ENCODE data around the gene LASP1NB.

LASP1NB gene

GRCh38 chr17:38958756-38959155, 33.3 kb downstream of the LASP1NB start:
- Histone ChIP-seq H3K4me1 (ENCODE audit: control insufficient read depth in 1 of 2, low read depth in 2 of 2) (peaks cover 6 to 12% of the 10 kb centered on the region in 2 donors), H3K27me3 (replicated peaks; ENCODE audit: insufficient read depth) (no peaks in the 10 kb centered on the region), H3K36me3 (no peaks in the 10 kb centered on the region), H3K27ac (peak overlapping the region in 1 of 2 donors; percentile 65), H3K9me3 (no peaks in the 10 kb centered on the region), H3K4me3 (no peak overlapping the region)
- ATAC-seq (ENCODE audit: insufficient number of reproducible peaks, low FRiP score, low read depth) (no peak), DNase-seq (ENCODE audit: low spot score) (no peak)
- no peak for TF ChIP-seq CTCF (IDR thresholded peaks at IDR 0.05)

DNA sequence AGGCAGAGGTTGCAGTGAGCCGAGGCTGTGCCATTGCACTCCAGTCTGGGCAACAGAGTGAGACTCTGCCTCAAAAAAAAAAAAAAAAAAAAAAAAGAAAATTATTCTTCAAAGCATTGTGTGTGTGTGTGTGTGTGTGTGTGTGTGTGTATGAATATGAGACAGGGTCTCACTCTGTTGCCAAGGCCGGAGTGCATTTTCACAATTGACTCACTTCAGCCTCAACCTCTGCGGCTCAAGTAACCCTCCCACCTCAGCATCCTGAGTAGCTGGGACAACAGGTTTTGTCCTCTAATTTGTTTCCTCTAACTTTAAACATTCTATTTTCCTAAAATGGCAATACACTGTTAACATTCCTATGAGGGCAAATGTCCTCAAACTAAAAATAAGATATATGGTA, 34.1 kb downstream of the LASP1NB start:
- H3K36me3 ChIP-seq = no peaks in the 10 kb centered on the region
- peaks cover 6 to 12% of the 10 kb centered on the region in 2 donors for H3K4me1 ChIP-seq (ENCODE audit: control insufficient read depth in 1 of 2, low read depth in 2 of 2)
- TF ChIP-seq CTCF (IDR thresholded peaks at IDR 0.05) = no peak
- H3K27me3 ChIP-seq (replicated peaks; ENCODE audit: insufficient read depth) = no peaks in the 10 kb centered on the region
- ATAC-seq (ENCODE audit: insufficient number of reproducible peaks, low FRiP score, low read depth) (no peak), DNase-seq (ENCODE audit: low spot score) (no peak)
- peak overlapping the region in 1 of 2 donors; percentile 65 for H3K27ac ChIP-seq
- H3K4me3 ChIP-seq = no peak overlapping the region
- no peaks in the 10 kb centered on the region for H3K9me3 ChIP-seq

DNA sequence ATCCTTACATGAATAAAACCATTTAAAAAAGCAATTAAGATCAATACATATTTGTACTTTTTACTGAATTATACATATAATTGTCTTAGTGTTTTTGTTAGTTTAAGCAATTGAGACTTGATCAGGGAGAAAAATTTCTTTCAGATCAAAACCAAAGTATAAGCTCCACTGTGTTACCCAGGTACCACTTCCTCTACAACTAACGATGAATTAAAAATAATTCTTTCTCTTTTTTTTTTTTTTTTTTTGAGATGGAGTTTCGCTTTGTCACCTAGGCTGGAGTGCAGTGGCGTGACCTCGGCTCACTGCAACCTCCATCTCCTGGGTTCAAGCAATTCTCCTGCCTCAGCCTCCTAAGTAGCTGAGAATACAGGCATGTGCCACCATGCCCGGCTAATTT, 35.0 kb downstream of the LASP1NB start:
- Histone ChIP-seq H3K27me3 (replicated peaks; ENCODE audit: insufficient read depth) (no peaks in the 10 kb centered on the region), H3K4me1 (ENCODE audit: control insufficient read depth in 1 of 2, low read depth in 2 of 2) (peaks cover 6 to 12% of the 10 kb centered on the region in 2 donors), H3K9me3 (no peaks in the 10 kb centered on the region), H3K4me3 (no peak overlapping the region), H3K36me3 (no peaks in the 10 kb centered on the region), H3K27ac (no peak overlapping the region)
- TF ChIP-seq CTCF (IDR thresholded peaks at IDR 0.05) = no peak
- DNase-seq (ENCODE audit: low spot score) (no peak), ATAC-seq (ENCODE audit: insufficient number of reproducible peaks, low FRiP score, low read depth) (no peak)

- Histone ChIP-seq H3K36me3 (no peaks in the 10 kb centered on the region), H3K4me1 (ENCODE audit: control insufficient read depth in 1 of 2, low read depth in 2 of 2) (peaks cover 6 to 12% of the 10 kb centered on the region in 2 donors), H3K27me3 (replicated peaks; ENCODE audit: insufficient read depth) (no peaks in the 10 kb centered on the region), H3K27ac (no peak overlapping the region), H3K9me3 (no peaks in the 10 kb centered on the region), H3K4me3 (no peak overlapping the region)
- no peak for ATAC-seq (ENCODE audit: insufficient number of reproducible peaks, low FRiP score, low read depth)
- no peak for DNase-seq (ENCODE audit: low spot score)
- no peak for TF ChIP-seq CTCF (IDR thresholded peaks at IDR 0.05)
These were observed 36.0 kb downstream of the LASP1NB start for GRCh38 chr17:38961413-38961812.

GRCh38 chr17:38967290-38967738, 41.9 kb downstream of the LASP1NB start, which contains the start of gene FBXO47:
Gene FBXO47, minus strand, starts transcription at chr17:38967403. Its CDS starts 4,378 bp downstream, at chr17:38963025.
- no peaks in the 10 kb centered on the region for H3K9me3 ChIP-seq
- peak within 1 kb of the TSS in 1 of 2 donors; percentile 41 for H3K27ac ChIP-seq
- peak within 1 kb of the TSS; percentile 64 for H3K4me3 ChIP-seq
- no peaks in the 10 kb centered on the region for H3K27me3 ChIP-seq (replicated peaks; ENCODE audit: insufficient read depth)
- peak; percentile 16 for TF ChIP-seq CTCF (IDR thresholded peaks at IDR 0.05)
- H3K4me1 ChIP-seq (ENCODE audit: control insufficient read depth in 1 of 2, low read depth in 2 of 2) = peaks cover 0 to 4% of the 10 kb centered on the region in 2 donors
- DNase-seq (ENCODE audit: low spot score) (peak; percentile 83), ATAC-seq (ENCODE audit: insufficient number of reproducible peaks, low FRiP score, low read depth) (peak; percentile 66)
- no peaks in the 10 kb centered on the region for H3K36me3 ChIP-seq
